ENCODE measurements around the gene HEG1.

DNA sequence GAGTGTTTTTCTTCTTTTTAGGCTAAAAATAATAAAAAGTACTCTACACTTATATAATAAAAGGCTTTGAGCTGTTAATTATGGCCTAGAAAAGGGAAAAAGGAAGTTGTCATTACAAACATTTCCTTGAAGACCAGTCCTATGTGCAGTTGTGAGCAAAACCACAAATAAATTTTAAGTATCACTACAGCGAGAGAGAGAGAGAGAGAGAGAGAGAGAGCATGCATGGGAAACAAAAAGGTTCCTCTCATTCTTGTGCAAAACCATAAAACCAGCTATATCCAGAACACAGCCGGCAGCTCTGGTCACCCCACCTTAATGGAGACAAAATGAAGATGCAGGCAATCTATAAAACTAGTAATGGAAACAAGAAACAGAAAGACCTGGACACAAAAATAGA is 33.6 kb downstream of the HEG1 start:
- TF ChIP-seq POLR2A (IDR thresholded peaks at IDR 0.05): no peak
- TF ChIP-seq, protein P1, sequence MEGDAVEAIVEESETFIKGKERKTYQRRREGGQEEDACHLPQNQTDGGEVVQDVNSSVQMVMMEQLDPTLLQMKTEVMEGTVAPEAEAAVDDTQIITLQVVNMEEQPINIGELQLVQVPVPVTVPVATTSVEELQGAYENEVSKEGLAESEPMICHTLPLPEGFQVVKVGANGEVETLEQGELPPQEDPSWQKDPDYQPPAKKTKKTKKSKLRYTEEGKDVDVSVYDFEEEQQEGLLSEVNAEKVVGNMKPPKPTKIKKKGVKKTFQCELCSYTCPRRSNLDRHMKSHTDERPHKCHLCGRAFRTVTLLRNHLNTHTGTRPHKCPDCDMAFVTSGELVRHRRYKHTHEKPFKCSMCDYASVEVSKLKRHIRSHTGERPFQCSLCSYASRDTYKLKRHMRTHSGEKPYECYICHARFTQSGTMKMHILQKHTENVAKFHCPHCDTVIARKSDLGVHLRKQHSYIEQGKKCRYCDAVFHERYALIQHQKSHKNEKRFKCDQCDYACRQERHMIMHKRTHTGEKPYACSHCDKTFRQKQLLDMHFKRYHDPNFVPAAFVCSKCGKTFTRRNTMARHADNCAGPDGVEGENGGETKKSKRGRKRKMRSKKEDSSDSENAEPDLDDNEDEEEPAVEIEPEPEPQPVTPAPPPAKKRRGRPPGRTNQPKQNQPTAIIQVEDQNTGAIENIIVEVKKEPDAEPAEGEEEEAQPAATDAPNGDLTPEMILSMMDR (IDR thresholded peaks at IDR 0.05): no peak

Data from Peyer's patch (tissue), 4 donors.